Neural cell (in vitro differentiated cells): Measurements from ENCODE around the gene NEUROD4.

Experiments
- EP300 ChIP-seq: fragments of 450-650 bp; conservative IDR thresholded peaks from 2 replicates; pipeline ENCODE4 v1.6.1; 2014; ENCODE audit warnings: antibody characterized with exemption, mild to moderate bottlenecking, moderate library complexity; ENCODE audit not compliant: poor library complexity, severe bottlenecking
- EZH2 ChIP-seq: fragments of 200-600, 300-800 bp; shearing (Covaris generic), sonication (generic); IDR thresholded peaks from 2 replicates; pipeline ENCODE4 v1.6.1; 2014; ENCODE audit warnings: antibody characterized with exemption, low read length, borderline replicate concordance, mild to moderate bottlenecking; ENCODE audit not compliant: insufficient read depth, poor library complexity, severe bottlenecking
- MXI1 ChIP-seq: fragments of 450-650 bp; conservative IDR thresholded peaks from 2 replicates; pipeline ENCODE4 v1.6.1; 2014; ENCODE audit warnings: antibody characterized with exemption, mild to moderate bottlenecking; ENCODE audit not compliant: poor library complexity, severe bottlenecking
- POLR2AphosphoS5 ChIP-seq: IDR thresholded peaks from 2 replicates; pipeline ENCODE4 v1.6.1; 2012
- RAD21 ChIP-seq: fragments of 450-650 bp; conservative IDR thresholded peaks from 2 replicates; pipeline ENCODE4 v1.6.1; 2014; ENCODE audit warnings: antibody characterized with exemption, mild to moderate bottlenecking, moderate library complexity
- TAF1 ChIP-seq: IDR thresholded peaks from 2 replicates; pipeline ENCODE4 v1.6.1; 2012; ENCODE audit warnings: low read depth
- TF ChIP-seq, protein P1 (sequence below): fragments of 450-650 bp; IDR thresholded peaks from 2 replicates; pipeline ENCODE4 v1.5.1; 2014; ENCODE audit warnings: antibody characterized with exemption, mild to moderate bottlenecking, moderate library complexity; ENCODE audit not compliant: poor library complexity, severe bottlenecking
- TF ChIP-seq, protein P2 (sequence below): IDR thresholded peaks from 2 replicates; pipeline ENCODE4 v1.6.1; 2012; ENCODE audit warnings: borderline replicate concordance

DNA sequence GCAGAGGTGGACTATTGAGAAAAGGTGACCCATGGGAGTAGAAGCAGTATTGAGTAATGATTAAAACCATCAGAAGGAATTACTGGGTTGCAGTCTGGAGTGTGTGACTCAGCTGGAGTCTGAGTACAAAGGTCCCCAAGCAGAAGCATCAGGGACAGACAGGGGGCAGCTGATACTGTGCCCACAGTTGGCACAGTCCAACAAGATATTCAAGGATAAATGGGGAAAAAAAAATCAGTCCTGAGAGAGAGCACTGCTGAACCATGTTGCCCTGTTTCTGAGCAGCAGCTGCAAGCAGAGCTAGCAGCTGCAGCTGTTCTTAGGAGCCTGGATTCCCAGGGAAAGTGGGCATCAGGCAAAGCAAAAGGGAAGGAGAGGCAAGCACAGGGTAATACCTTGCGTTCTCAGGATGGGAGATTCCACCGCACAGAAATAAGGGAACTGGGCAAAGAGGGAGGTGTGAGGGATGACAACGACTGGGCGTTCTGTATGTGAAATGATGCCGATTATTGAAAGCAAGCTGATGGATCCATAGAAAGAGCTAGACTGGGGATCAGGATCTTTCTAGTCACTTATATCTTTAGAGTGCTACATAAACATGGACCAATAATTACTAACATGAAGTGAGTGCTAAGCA is 17.7 kb downstream of the NEUROD4 start:
- TF ChIP-seq, protein P1, sequence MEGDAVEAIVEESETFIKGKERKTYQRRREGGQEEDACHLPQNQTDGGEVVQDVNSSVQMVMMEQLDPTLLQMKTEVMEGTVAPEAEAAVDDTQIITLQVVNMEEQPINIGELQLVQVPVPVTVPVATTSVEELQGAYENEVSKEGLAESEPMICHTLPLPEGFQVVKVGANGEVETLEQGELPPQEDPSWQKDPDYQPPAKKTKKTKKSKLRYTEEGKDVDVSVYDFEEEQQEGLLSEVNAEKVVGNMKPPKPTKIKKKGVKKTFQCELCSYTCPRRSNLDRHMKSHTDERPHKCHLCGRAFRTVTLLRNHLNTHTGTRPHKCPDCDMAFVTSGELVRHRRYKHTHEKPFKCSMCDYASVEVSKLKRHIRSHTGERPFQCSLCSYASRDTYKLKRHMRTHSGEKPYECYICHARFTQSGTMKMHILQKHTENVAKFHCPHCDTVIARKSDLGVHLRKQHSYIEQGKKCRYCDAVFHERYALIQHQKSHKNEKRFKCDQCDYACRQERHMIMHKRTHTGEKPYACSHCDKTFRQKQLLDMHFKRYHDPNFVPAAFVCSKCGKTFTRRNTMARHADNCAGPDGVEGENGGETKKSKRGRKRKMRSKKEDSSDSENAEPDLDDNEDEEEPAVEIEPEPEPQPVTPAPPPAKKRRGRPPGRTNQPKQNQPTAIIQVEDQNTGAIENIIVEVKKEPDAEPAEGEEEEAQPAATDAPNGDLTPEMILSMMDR, result no peak
- no peak for TF ChIP-seq TAF1
- TF ChIP-seq, protein P2, sequence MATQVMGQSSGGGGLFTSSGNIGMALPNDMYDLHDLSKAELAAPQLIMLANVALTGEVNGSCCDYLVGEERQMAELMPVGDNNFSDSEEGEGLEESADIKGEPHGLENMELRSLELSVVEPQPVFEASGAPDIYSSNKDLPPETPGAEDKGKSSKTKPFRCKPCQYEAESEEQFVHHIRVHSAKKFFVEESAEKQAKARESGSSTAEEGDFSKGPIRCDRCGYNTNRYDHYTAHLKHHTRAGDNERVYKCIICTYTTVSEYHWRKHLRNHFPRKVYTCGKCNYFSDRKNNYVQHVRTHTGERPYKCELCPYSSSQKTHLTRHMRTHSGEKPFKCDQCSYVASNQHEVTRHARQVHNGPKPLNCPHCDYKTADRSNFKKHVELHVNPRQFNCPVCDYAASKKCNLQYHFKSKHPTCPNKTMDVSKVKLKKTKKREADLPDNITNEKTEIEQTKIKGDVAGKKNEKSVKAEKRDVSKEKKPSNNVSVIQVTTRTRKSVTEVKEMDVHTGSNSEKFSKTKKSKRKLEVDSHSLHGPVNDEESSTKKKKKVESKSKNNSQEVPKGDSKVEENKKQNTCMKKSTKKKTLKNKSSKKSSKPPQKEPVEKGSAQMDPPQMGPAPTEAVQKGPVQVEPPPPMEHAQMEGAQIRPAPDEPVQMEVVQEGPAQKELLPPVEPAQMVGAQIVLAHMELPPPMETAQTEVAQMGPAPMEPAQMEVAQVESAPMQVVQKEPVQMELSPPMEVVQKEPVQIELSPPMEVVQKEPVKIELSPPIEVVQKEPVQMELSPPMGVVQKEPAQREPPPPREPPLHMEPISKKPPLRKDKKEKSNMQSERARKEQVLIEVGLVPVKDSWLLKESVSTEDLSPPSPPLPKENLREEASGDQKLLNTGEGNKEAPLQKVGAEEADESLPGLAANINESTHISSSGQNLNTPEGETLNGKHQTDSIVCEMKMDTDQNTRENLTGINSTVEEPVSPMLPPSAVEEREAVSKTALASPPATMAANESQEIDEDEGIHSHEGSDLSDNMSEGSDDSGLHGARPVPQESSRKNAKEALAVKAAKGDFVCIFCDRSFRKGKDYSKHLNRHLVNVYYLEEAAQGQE, result no peak
- TF ChIP-seq EZH2, result no peak
- TF ChIP-seq EP300, result no peak
- TF ChIP-seq RAD21, result no peak
- no peak for TF ChIP-seq POLR2AphosphoS5
- no peak for TF ChIP-seq MXI1
